Ascending aorta (tissue), 2 donors: ENCODE data around the gene PYGM. TPM values are rescaled to one million over a fixed set of nuclear protein-coding genes. Genes with fewer than 3 reads are reported as not detected.
A peak's percentile ranks its signal among the peaks of the same experiment; 100 is the strongest.

ENCODE experiments used
- DNase-seq, 2 donors: peaks; one replicate each; pipeline ENCODE4 v3.0.0-alpha.2; 2019; ENCODE audit warnings: low spot score in 2 of 2
- H3K27ac ChIP-seq, 2 donors: fragments of 200-600 bp; sonication (generic); one replicate each; pipeline ENCODE4 v1.5.1; 2016 to 2017; ENCODE audit warnings: mild to moderate bottlenecking in 1 of 2
- H3K27me3 ChIP-seq: fragments of 200-600 bp; sonication (generic); one replicate; pipeline ENCODE4 v1.5.1; 2017
- H3K36me3 ChIP-seq, 2 donors: fragments of 200-600 bp; sonication (generic); one replicate each; pipeline ENCODE4 v1.5.1; 2016
- H3K4me1 ChIP-seq, 2 donors: fragments of 200-600 bp; sonication (generic); one replicate each; pipeline ENCODE4 v1.5.1; 2016 to 2017; ENCODE audit warnings: mild to moderate bottlenecking in 1 of 2
- H3K4me3 ChIP-seq, 2 donors: fragments of 200-600 bp; sonication (generic); one replicate each; pipeline ENCODE4 v1.5.1; 2016 to 2017; ENCODE audit warnings: mild to moderate bottlenecking in 1 of 2
- H3K9me3 ChIP-seq, 2 donors: fragments of 200-600 bp; sonication (generic); one replicate each; pipeline ENCODE4 v1.5.1; 2016
- intact Hi-C: fragments of 100-400 bp; cut with DNase I; formaldehyde crosslinking; loops from one replicate; pipeline ENCODE4 v1.15.1; 2023
- total RNA-seq: library from RNA; depleted of rRNA; stranded (reverse); fragments of >200 nt; gene quantifications from one replicate; pipeline ENCODE4 v1.1.0, GENCODE V29; 2016
- TF ChIP-seq, protein P1 (sequence below), 3 experiments: fragments of 200-600 bp in 2 of 3; fragments of 450-650 bp in 1 of 3; sonication (generic) in 2 of 3; IDR thresholded peaks; one replicate each; pipeline ENCODE4 v1.5.1; 2016 to 2019; ENCODE audit warnings: antibody characterized with exemption in 3 of 3, mild to moderate bottlenecking in 1 of 3, moderate library complexity in 1 of 3

The PYGM gene
- total RNA-seq, 1 donor from 2014 or later: 13.9 TPM

DNA sequence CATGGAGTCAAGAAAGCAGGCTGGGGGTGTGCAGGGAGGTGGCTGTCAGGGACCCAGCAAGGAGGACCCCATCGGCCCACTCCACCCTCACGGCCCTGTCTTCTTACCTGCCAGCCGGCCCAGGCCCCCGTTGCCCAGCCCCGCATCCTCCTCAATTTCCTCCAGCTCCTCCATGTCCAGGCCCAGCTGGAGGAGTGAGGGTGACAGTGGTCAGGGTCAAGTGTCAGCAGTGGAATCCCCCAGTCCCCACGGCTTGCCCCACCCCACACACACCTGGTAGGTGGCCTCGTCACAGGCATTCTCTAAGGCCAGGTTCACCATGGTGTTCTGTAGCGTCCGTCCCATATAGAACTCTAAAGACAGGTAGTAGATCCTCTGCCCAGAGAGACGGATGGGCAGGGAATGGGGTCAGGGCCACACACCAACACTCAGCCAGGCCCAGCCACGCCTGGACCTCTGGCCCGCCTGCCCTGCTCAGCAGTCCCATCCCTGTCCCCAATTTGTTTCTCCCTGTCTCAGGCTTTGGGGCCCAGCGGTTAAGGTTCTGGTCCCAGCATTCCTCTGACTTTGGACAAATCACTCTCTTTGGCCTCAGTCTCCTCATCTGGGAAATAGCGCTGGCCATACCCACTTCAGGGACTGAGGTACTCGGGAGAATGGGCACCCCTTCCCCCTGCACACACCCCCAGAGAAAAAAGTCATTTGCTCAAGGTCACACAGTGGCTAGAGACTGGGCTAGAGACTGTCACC lies 1.3 kb downstream of the PYGM start:
- H3K9me3 ChIP-seq: no peaks in the 10 kb centered on the region
- H3K27ac ChIP-seq: peak overlapping the region in 1 of 2 donors; percentile 75
- DNase-seq: peak in 1 of 2 donors; percentile 54
- H3K36me3 ChIP-seq: peaks cover 8 to 16% of the 10 kb centered on the region in 2 donors
- intact Hi-C loops: no loop called here
- H3K4me1 ChIP-seq: peaks cover 15 to 37% of the 10 kb centered on the region in 2 donors
- H3K4me3 ChIP-seq: peak overlapping the region; percentile 42 to 57
- H3K27me3 ChIP-seq: no peaks in the 10 kb centered on the region
- TF ChIP-seq, protein P1, sequence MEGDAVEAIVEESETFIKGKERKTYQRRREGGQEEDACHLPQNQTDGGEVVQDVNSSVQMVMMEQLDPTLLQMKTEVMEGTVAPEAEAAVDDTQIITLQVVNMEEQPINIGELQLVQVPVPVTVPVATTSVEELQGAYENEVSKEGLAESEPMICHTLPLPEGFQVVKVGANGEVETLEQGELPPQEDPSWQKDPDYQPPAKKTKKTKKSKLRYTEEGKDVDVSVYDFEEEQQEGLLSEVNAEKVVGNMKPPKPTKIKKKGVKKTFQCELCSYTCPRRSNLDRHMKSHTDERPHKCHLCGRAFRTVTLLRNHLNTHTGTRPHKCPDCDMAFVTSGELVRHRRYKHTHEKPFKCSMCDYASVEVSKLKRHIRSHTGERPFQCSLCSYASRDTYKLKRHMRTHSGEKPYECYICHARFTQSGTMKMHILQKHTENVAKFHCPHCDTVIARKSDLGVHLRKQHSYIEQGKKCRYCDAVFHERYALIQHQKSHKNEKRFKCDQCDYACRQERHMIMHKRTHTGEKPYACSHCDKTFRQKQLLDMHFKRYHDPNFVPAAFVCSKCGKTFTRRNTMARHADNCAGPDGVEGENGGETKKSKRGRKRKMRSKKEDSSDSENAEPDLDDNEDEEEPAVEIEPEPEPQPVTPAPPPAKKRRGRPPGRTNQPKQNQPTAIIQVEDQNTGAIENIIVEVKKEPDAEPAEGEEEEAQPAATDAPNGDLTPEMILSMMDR (IDR thresholded peaks at IDR 0.05): no peak

DNA sequence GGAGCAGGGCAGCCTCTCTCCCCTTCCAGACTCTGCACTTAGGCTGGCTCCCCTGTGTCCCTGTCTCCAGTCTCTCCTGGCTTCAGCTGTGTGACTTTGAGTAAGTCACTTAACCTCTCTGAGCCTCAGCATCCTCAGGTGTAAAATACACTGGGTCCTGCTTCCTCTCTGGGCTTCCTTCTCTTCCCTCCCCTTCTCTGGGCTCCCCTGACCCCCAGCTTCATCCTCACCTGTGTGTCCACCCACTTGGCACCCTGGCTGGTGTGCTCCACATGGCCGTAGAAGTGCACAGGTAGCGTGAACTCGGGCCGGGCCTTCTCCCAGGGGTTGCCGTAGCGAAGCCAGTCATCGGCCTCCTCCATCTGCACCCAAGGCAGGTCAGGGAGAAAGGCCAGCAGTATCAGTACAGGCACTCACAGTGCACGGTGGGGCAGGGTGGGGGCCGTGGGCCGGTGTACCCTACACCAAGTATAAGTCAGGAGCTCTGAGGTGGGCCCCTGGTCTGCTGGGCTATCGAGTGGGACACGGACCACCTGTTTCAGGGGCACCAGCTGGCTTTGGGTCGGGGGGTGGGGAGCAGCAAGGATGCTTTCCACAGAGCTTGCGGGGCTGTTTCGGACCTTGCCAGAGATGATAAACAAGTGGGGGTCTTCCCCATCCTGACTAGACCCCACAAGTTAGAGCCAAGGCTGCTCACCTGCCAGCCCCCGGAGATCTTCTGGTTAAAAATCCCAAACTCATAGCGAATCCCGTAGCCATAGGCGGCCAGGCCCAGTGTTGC lies 2.0 kb downstream of the PYGM start:
- DNase-seq: peak in 1 of 2 donors; percentile 62
- peaks cover under 1 to 13% of the 10 kb centered on the region in 2 donors for H3K36me3 ChIP-seq
- no peaks in the 10 kb centered on the region for H3K27me3 ChIP-seq
- TF ChIP-seq, protein P1 (IDR thresholded peaks at IDR 0.05): no peak
- H3K4me1 ChIP-seq: peaks cover 12 to 29% of the 10 kb centered on the region in 2 donors
- H3K9me3 ChIP-seq: no peaks in the 10 kb centered on the region
- intact Hi-C loops: no loop called here
- H3K27ac ChIP-seq: no peak overlapping the region
- H3K4me3 ChIP-seq: no peak overlapping the region

DNA sequence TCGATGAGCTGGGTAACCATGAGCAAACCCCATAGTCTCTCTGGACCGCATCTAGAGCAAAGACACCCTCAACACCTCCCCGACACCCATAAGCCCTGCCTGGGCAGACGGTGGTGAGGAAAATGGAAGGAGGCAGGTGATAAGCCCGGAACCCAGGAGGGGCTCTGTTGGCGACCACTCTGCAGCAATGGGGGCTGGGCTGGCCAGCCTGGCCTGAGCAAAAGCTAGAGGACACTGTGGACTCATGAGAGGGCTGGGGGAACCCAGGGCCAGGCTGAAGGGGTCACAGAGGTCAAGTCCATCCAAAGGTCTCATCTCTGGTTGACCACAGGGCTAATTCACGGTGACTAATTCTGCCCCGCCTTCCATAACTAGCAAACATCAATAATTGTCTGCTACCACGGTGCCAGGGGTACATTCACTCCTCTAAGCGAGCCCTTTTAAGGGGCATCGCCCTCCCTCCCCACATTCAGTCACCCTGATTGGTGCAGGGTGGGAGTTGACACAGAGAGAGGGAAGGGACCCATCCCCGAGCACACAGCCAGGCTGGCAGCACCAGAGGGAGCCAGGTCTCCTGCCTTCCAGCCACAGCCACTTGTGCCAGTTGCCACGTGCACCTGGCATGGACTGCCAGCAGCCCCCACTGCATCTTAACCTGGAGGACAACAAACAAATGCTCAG lies 4.0 kb downstream of the PYGM start:
- H3K27ac ChIP-seq: no peak overlapping the region
- DNase-seq: peak in 1 of 2 donors; percentile 55
- no peaks in the 10 kb centered on the region for H3K27me3 ChIP-seq
- H3K36me3 ChIP-seq: peaks cover 15 to 17% of the 10 kb centered on the region in 2 donors
- TF ChIP-seq, protein P1 (IDR thresholded peaks at IDR 0.05): no peak
- H3K9me3 ChIP-seq: no peaks in the 10 kb centered on the region
- no peak overlapping the region for H3K4me3 ChIP-seq
- intact Hi-C loops: no loop called here
- peaks cover 12 to 25% of the 10 kb centered on the region in 2 donors for H3K4me1 ChIP-seq

DNA sequence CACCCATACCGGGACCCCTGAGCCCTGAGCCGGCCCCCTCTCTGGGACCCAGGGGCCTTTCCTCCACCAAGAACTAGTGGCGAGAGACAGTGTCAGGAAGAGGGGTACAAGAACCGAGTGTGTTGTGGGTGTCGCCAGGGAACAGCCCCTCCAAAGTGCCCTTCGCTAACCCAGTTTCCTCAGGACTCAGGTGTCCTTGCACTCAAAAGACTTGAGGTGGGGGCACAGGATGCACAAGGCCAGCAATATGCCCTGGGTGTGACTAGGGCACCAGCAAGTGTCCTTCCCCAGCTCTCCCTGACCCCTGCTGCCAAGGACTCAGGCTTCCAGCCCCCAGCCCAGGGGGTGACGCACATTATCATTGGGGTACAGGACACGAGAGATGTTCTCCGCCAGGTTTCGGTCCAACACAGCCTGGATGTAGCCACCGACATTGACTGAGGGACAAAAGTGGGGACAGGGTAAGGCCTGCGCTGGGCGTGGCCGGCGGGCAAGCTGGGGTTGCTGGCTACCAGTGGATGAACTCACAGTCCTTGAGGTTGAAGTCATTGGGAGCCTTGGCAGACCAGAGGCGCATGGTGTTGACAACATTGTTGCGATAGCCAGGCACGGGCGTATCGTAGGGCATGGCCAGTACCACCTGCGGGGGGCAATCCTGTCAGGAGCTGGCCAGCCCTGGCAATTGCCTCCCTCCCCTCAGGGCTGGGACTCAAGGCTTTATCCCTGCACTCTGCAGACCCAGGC lies 4.7 kb downstream of the PYGM start:
- intact Hi-C loops: no loop called here
- Histone ChIP-seq H3K9me3 (no peaks in the 10 kb centered on the region), H3K27me3 (no peaks in the 10 kb centered on the region), H3K4me3 (no peak overlapping the region), H3K4me1 (peaks cover 5 to 18% of the 10 kb centered on the region in 2 donors), H3K27ac (no peak overlapping the region), H3K36me3 (peaks cover 15 to 22% of the 10 kb centered on the region in 2 donors)
- TF ChIP-seq, protein P1 (IDR thresholded peaks at IDR 0.05): no peak
- DNase-seq: peak in 1 of 2 donors; percentile 58
